ENCODE results near the gene NOL12.

Gene NOL12

DNA sequence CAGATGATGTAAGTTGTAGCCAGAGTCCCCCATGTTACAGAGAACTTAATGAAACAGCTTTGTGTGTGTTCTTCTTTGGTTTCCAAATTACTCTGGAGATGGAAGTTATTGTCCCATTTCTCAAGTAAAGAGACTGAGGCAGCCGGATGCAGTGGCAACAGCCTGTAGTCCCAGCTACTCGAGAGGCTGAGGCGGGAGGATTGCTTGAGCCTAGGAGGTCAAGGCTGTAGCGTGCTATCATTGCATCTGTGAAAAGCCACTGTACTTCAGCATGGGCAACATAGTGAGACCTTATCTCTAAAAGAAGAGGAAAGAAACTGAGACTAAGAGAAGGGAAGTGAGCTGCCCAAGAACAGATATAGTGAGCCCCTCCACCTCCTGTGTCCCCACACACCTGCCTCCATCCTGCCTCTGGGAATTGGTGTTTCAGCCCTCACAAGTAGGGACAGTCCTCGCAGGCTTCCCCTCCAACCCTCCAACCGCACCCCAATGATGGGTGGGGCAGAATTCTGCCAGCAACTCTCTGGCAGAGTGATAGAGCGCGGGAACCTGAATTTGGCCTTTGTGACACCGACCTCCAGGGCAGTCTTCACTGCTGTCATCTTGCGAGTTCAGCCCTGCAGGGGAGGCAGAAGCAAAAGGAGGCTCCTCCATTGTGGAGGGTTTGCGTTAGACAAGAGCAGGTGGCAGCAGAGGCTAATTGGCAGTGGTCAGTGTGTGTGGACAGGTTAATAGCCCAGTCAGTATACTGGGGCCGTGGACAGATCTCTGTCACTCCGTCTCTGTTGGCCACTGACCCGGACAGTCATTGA, 26.0 kb upstream of the NOL12 start:
- H3K4me1 ChIP-seq (ENCODE audit: control insufficient read depth, insufficient read depth, low read length), result peaks cover 12% of the 10 kb centered on the region

GRCh38 chr22:37660709-37661045, 25.5 kb upstream of the NOL12 start:
- CTCF ChIA-PET, result interaction anchor here (0.6 to 7.0 kb wide), 10 partner anchors 11 to 112 kb away, joined by 3 to 138 read pairs (median 8); partner anchors contain the start of gene LGALS1
- Histone ChIP-seq H3K4me3 (ENCODE audit: low read depth, low read length) (peak overlapping the region; percentile 8), H3K27ac (ENCODE audit: extremely low read depth, low read depth, low read length) (peak overlapping the region; percentile 40), H3K36me3 (ENCODE audit: control insufficient read depth in 2 of 2, insufficient read depth in 1 of 2, low read length in 2 of 2) (peaks cover 3 to 19% of the 10 kb centered on the region in 2 experiments; a peak in 2 of 3 replicates), H3K9me3 (ENCODE audit: control insufficient read depth, insufficient read depth, low read depth, low read length) (no peaks in the 10 kb centered on the region), H3K4me1 (ENCODE audit: control insufficient read depth, insufficient read depth, low read length) (peaks cover 12% of the 10 kb centered on the region)
- POLR2A ChIA-PET, result interaction anchor here (0.6 to 6.5 kb wide), 10 partner anchors 11 to 108 kb away, joined by 4 to 85 read pairs (median 8); partner anchors contain the start of genes GGA1, LGALS1, NOL12 and SH3BP1
- no peak for TF ChIP-seq TCF7L2 (IDR thresholded peaks at IDR 0.05; ENCODE audit: borderline replicate concordance, low read depth, low read length)
- TF ChIP-seq ZNF221 (tag by site-specific recombination; IDR thresholded peaks at IDR 0.05; ENCODE audit: borderline replicate concordance), result no peak
- TF ChIP-seq ZNF514 (tag by site-specific recombination; IDR thresholded peaks at IDR 0.05), result no peak
- TF ChIP-seq ZNF610 (tag by site-specific recombination; IDR thresholded peaks at IDR 0.05; ENCODE audit: borderline replicate concordance), result no peak
- no peak for TF ChIP-seq ZNF664 (tag by site-specific recombination; IDR thresholded peaks at IDR 0.05)
- no peak for TF ChIP-seq ZNF239 (tag by site-specific recombination; IDR thresholded peaks at IDR 0.05)
- no peak for TF ChIP-seq ZNF140 (tag by site-specific recombination; IDR thresholded peaks at IDR 0.05)
- TF ChIP-seq, protein P1, sequence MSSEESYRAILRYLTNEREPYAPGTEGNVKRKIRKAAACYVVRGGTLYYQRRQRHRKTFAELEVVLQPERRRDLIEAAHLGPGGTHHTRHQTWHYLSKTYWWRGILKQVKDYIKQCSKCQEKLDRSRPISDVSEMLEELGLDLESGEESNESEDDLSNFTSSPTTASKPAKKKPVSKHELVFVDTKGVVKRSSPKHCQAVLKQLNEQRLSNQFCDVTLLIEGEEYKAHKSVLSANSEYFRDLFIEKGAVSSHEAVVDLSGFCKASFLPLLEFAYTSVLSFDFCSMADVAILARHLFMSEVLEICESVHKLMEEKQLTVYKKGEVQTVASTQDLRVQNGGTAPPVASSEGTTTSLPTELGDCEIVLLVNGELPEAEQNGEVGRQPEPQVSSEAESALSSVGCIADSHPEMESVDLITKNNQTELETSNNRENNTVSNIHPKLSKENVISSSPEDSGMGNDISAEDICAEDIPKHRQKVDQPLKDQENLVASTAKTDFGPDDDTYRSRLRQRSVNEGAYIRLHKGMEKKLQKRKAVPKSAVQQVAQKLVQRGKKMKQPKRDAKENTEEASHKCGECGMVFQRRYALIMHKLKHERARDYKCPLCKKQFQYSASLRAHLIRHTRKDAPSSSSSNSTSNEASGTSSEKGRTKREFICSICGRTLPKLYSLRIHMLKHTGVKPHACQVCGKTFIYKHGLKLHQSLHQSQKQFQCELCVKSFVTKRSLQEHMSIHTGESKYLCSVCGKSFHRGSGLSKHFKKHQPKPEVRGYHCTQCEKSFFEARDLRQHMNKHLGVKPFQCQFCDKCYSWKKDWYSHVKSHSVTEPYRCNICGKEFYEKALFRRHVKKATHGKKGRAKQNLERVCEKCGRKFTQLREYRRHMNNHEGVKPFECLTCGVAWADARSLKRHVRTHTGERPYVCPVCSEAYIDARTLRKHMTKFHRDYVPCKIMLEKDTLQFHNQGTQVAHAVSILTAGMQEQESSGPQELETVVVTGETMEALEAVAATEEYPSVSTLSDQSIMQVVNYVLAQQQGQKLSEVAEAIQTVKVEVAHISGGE (tag by site-specific recombination; conservative IDR thresholded peaks at IDR 0.05; ENCODE audit: low read depth), result no peak
- TF ChIP-seq ZNF596 (tag by site-specific recombination; IDR thresholded peaks at IDR 0.05), result no peak

More for the DNA sequence above, 26.0 kb upstream of the NOL12 start:
- ChIA-PET CTCF (interaction anchor here (0.5 to 7.0 kb wide), 11 partner anchors 12 to 156 kb away, joined by 3 to 138 read pairs (median 5); partner anchors contain the start of gene LGALS1), POLR2A (interaction anchor here (1.6 to 6.5 kb wide), 6 partner anchors 10 to 25 kb away, joined by 5 to 85 read pairs (median 58); partner anchors contain the start of genes LGALS1 and SH3BP1)
- Histone ChIP-seq H3K4me3 (ENCODE audit: low read depth, low read length) (peak overlapping the region; percentile 85), H3K27ac (ENCODE audit: extremely low read depth, low read depth, low read length) (peak overlapping the region; percentile 90; the same call in 1 of the 2 replicates), H3K36me3 (ENCODE audit: control insufficient read depth in 2 of 2, insufficient read depth in 1 of 2, low read length in 2 of 2) (peaks cover 3 to 14% of the 10 kb centered on the region in 2 experiments; a peak in 2 of 3 replicates), H3K9me3 (ENCODE audit: control insufficient read depth, insufficient read depth, low read depth, low read length) (no peaks in the 10 kb centered on the region)
- 0 out of 2 replicates have a peak, but pooled peaks have one; percentile 34 for TF ChIP-seq ZNF24 (tag by site-specific recombination; IDR thresholded peaks at IDR 0.05)
- TF ChIP-seq ZNF121 (tag by site-specific recombination; IDR thresholded peaks at IDR 0.05), result peak; percentile 89
- TF ChIP-seq ZFP41 (tag by site-specific recombination; IDR thresholded peaks at IDR 0.05; ENCODE audit: borderline replicate concordance), result no peak
- TF ChIP-seq, protein P2, sequence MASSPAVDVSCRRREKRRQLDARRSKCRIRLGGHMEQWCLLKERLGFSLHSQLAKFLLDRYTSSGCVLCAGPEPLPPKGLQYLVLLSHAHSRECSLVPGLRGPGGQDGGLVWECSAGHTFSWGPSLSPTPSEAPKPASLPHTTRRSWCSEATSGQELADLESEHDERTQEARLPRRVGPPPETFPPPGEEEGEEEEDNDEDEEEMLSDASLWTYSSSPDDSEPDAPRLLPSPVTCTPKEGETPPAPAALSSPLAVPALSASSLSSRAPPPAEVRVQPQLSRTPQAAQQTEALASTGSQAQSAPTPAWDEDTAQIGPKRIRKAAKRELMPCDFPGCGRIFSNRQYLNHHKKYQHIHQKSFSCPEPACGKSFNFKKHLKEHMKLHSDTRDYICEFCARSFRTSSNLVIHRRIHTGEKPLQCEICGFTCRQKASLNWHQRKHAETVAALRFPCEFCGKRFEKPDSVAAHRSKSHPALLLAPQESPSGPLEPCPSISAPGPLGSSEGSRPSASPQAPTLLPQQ (tag by site-specific recombination; IDR thresholded peaks at IDR 0.05), result peak; percentile 13; the same call in 1 of the 2 replicates
- no peak for TF ChIP-seq ZNF10 (tag by site-specific recombination; IDR thresholded peaks at IDR 0.05)
- TF ChIP-seq KLF9 (tag by site-specific recombination; IDR thresholded peaks at IDR 0.05; ENCODE audit: low read depth), result peak; percentile 23; the same call in 1 of the 2 replicates
- TF ChIP-seq, protein P3, sequence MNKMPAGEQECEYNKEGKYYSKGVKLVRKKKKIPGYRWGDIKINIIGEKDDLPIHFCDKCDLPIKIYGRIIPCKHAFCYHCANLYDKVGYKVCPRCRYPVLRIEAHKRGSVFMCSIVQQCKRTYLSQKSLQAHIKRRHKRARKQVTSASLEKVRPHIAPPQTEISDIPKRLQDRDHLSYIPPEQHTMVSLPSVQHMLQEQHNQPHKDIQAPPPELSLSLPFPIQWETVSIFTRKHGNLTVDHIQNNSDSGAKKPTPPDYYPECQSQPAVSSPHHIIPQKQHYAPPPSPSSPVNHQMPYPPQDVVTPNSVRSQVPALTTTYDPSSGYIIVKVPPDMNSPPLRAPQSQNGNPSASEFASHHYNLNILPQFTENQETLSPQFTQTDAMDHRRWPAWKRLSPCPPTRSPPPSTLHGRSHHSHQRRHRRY (tag by site-specific recombination; IDR thresholded peaks at IDR 0.05), result no peak
- no peak for TF ChIP-seq ZNF274 (IDR thresholded peaks at IDR 0.05; ENCODE audit: low read length)
- TF ChIP-seq ZNF274 (tag by site-specific recombination; IDR thresholded peaks at IDR 0.05; ENCODE audit: borderline replicate concordance), result no peak
- TF ChIP-seq, protein P4, sequence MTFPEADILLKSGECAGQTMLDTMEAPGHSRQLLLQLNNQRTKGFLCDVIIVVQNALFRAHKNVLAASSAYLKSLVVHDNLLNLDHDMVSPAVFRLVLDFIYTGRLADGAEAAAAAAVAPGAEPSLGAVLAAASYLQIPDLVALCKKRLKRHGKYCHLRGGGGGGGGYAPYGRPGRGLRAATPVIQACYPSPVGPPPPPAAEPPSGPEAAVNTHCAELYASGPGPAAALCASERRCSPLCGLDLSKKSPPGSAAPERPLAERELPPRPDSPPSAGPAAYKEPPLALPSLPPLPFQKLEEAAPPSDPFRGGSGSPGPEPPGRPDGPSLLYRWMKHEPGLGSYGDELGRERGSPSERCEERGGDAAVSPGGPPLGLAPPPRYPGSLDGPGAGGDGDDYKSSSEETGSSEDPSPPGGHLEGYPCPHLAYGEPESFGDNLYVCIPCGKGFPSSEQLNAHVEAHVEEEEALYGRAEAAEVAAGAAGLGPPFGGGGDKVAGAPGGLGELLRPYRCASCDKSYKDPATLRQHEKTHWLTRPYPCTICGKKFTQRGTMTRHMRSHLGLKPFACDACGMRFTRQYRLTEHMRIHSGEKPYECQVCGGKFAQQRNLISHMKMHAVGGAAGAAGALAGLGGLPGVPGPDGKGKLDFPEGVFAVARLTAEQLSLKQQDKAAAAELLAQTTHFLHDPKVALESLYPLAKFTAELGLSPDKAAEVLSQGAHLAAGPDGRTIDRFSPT (tag by site-specific recombination; IDR thresholded peaks at IDR 0.05), result peak; percentile 63; the same call in 1 of the 2 replicates
- TF ChIP-seq, protein P5, sequence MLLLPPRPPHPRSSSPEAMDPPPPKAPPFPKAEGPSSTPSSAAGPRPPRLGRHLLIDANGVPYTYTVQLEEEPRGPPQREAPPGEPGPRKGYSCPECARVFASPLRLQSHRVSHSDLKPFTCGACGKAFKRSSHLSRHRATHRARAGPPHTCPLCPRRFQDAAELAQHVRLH (tag by site-specific recombination; IDR thresholded peaks at IDR 0.05), result peak; percentile 75; the same call in 1 of the 2 replicates
- no peak for TF ChIP-seq ZNF529 (tag by site-specific recombination; IDR thresholded peaks at IDR 0.05; ENCODE audit: insufficient replicate concordance)
- no peak for TF ChIP-seq ZNF488 (tag by site-specific recombination; IDR thresholded peaks at IDR 0.05)
- peak; percentile 51; the same call in 1 of the 2 replicates for TF ChIP-seq ZSCAN30 (tag by site-specific recombination; IDR thresholded peaks at IDR 0.05)
- TF ChIP-seq KLF1 (tag by site-specific recombination; IDR thresholded peaks at IDR 0.05), result peak; percentile 33
- TF ChIP-seq BCL11A (tag by site-specific recombination; IDR thresholded peaks at IDR 0.05; ENCODE audit: low read depth), result peak; percentile 64
- no peak for TF ChIP-seq ZNF571 (tag by site-specific recombination; IDR thresholded peaks at IDR 0.05)
- no peak for TF ChIP-seq ZNF155 (tag by site-specific recombination; IDR thresholded peaks at IDR 0.05)
- no peak for TF ChIP-seq ZNF221 (tag by site-specific recombination; IDR thresholded peaks at IDR 0.05; ENCODE audit: borderline replicate concordance)
